Activated CD4-positive, CD25-positive, alpha-beta regulatory T cell treated with anti-CD3 and anti-CD28 coated beads, Interleukin-2, amount 50 U/mL, for 72 hours (primary cell): ENCODE data around the gene RECK.

Experiments
- DNase-seq: peaks from one replicate; pipeline ENCODE4 v3.0.0; 2021

RECK gene

DNA sequence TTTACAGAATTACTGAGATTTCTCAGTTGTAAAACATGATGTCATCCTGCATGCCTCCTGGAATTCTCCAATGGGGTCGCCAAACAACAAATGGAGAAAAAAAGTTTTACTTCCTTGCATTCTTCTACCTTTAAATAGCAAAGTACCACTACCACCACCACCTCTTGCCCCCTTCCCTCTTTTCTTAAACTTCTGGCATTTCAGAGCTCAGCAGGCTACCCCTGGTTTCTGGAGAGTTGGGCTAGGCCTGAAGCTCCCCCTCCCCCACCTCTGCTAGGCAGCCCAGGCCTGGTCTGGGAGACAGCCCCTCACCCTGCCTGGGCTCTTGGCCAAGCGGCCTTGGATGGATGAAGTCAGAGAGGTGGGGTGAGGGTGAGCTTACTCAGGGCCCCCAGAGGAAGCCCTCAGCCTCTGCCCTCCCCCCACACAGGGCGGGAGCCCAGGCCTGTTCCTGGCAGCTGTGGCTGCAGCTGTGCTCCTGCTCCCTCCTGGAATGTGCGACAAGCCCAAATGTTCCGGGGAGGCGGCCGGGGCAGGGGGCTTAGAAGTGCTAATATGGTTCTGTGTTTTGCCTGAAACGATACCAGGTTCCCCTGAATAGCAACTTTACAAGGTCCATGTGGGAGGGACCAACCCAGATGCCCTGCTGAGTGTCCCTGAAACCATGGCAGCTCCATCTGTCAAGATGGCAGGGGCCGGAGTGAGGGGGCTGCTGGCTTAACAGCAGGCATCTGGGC, 126.5 kb downstream of the RECK start:
- no peak for DNase-seq

DNA sequence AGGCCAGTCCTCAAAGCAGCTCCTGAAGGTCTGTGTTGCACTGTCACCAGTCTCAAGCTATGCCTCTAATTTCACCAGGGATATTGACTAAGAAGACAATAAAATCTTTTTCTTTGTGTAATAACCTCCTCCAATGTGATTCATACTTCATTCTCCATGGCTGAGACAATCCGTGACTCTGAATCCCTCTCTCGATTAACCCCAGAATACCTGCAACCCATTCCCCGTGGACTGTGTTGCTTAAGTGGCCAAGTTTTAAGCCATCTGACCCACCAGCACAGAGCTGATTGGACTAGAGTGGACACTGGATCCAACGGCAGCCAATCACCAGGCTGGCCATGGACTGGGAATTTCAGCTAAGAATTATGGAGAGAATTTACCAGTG, 127.1 kb downstream of the RECK start:
- DNase-seq, result no peak

DNA sequence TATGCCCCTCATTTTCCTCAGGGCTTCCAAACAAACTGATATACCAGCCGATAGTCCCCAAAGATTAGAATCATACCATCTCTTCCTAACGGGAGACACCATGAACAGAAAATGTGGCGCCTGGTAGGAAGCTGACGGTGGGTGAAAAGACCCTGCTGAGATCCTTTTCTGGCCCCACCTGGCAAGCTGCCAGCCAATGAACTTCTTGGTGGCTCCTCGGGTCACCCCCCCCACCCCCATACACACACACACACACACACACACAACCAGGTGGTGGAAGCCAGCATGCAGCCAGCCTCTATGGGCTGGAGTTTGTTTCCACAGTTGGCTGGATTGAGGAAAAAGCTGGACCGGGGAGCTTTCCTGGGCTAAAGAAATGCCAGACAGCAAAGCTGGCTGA, 127.7 kb downstream of the RECK start:
- DNase-seq, result no peak

DNA sequence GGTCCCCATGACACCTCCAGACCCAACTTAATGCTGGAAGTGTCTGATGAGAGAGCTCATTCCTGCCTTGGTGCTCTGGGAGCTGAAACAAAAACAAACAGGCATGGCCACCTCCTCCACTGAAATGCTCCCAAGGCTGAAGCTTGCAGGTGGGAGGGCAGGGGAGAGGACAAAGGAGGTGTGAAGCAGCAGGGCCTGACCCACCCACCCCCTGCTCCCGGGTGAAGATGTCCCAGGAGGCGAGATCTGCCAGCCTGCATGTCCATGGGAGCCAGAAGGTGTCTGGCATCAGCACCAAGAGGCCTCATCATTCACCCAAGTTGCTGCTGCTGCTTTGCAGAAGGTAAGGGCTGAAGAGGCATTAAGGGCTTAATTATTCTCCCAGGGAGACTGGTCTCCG, 128.3 kb downstream of the RECK start:
- DNase-seq, result no peak

DNA sequence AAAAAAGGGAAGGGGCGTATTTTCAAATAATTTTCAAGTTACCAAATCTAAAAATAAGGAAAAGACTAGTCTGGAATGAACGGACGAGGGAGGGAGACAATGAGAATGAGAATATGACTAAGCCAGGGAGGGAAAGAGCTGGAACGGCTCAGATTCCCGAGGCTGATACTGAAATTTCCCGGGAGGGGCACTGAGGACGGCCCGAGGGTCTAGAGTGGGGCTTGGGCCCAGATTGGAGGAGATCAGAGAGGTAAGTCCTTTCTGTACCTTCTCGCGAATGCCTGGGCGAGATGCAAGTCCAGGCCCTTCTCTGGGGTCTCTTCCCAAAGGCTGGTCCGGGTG, 129.1 kb downstream of the RECK start:
- DNase-seq, result no peak

GRCh38 chr9:36166168-36166927, 129.6 kb downstream of the RECK start:
- peak; percentile 94 for DNase-seq

DNA sequence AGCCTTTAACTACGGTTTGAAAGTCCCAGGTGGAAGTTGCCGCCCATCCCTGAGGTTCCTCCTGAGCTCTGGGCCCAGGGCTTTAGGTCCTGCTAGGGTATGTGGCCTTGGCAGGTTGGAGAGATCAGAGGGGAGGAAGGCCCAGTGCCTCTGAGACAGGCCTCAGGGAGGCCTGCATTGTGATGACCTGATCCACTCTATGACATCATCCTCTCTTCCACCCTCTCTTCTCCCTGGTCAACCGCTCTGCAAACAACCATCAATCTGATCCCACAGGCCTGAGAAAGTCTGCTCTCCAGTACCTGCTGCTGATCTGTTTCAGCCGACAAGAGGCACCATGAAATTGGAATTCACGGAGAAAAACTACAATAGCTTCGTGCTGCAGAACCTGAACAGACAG, 132.5 kb downstream of the RECK start, which contains the start of gene CCIN:
TSS of gene CCIN (plus strand) at position 223 of the 400 bp plus-strand sequence. CDS start at position 338, 115 bp downstream.
- no peak for DNase-seq

DNA sequence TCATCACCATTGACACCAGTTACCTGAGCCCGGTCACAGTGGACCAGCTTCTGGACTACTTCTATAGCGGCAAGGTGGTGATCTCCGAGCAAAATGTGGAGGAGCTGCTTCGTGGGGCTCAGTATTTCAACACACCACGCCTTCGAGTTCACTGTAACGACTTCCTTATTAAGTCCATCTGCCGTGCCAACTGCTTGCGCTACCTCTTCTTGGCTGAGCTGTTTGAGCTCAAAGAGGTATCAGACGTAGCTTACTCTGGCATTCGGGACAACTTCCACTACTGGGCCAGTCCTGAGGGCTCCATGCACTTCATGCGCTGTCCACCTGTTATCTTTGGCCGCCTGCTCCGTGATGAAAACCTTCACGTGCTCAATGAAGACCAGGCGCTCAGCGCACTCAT, 133.0 kb downstream of the RECK start:
- DNase-seq, result no peak

GRCh38 chr9:36170531-36170930, 133.8 kb downstream of the RECK start:
- no peak for DNase-seq

DNA sequence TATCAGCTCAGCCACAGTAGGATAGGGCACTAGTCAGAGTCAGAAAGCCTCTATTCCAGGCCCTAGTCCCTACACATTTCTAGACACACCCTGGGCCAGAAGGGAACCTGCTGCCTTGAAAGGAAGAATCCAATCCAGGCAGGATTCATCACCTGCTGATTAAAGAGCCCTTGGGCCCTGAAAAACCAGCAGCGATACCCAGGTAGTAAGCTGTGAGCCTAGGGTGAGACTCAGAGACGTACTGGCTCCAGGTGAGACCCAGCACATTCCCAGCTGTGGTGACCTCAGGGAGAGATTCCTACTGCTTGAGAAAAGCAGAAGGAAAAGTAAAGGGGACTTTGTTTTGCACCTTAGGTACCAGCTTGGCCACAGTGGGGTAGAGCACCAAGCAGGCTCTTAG, 137.1 kb downstream of the RECK start:
- DNase-seq, result no peak
